ENCODE results near the gene SLC17A6. TPM values are rescaled to one million over a fixed set of nuclear protein-coding genes. Genes with fewer than 3 reads are reported as not detected.

SLC17A6 gene
- 3.3 and 4.3 TPM in 2 replicates for polyA plus RNA-seq
- 7.3 and 7.5 TPM in 2 replicates for polyA minus RNA-seq

- peak within 1 kb of the TSS; percentile 14 for H3K27ac ChIP-seq (ENCODE audit: low read length)
- no peaks in the 10 kb centered on the region for H4K20me1 ChIP-seq (ENCODE audit: insufficient read depth)
- H3K27me3 ChIP-seq (ENCODE audit: insufficient read depth, low read depth, low read length), result peaks cover 74% of the 10 kb centered on the region
- peak within 1 kb of the TSS; percentile 24 for H3K9ac ChIP-seq (ENCODE audit: low read length)
- H2AFZ ChIP-seq (ENCODE audit: low read depth, low read length), result no peak within 1 kb of the TSS
- H3K4me2 ChIP-seq (ENCODE audit: low read length), result no peak within 1 kb of the TSS
- H3K9me3 ChIP-seq (ENCODE audit: low read length), result no peaks in the 10 kb centered on the region
- no peaks in the 10 kb centered on the region for H3F3A ChIP-seq (ENCODE audit: insufficient read depth, low read length, poor library complexity, severe bottlenecking)
- H3K36me3 ChIP-seq (ENCODE audit: insufficient read depth, low read length), result no peaks in the 10 kb centered on the region
- H3K79me2 ChIP-seq (replicated peaks; ENCODE audit: insufficient read depth, low read length), result no peaks in the 10 kb centered on the region
- no peaks in the 10 kb centered on the region for H3K9me2 ChIP-seq (ENCODE audit: insufficient read depth, low read length)
- H3K4me3 ChIP-seq (ENCODE audit: low read length), result peak within 1 kb of the TSS; percentile 52
- TF ChIP-seq EZH2 (IDR thresholded peaks at IDR 0.05; ENCODE audit: borderline replicate concordance, insufficient read depth, low read length, poor library complexity, severe bottlenecking) (no peak), POLR2AphosphoS5 (IDR thresholded peaks at IDR 0.05) (peak; percentile 42), EP300 (conservative IDR thresholded peaks at IDR 0.05; ENCODE audit: poor library complexity, severe bottlenecking) (no peak), MXI1 (conservative IDR thresholded peaks at IDR 0.05; ENCODE audit: poor library complexity, severe bottlenecking) (no peak), SMC3 (conservative IDR thresholded peaks at IDR 0.05; ENCODE audit: poor library complexity) (no peak), REST (IDR thresholded peaks at IDR 0.05; ENCODE audit: borderline replicate concordance) (peak; percentile 68)
These were observed at the start of gene SLC17A6 for GRCh38 chr11:22337596-22338485. SLC17A6 (plus strand) TSS chr11:22338381; CDS start chr11:22338534, 153 bp downstream.

- H3K4me2 ChIP-seq (ENCODE audit: low read length), result no peak overlapping the region
- no peaks in the 10 kb centered on the region for H3K79me2 ChIP-seq (replicated peaks; ENCODE audit: insufficient read depth, low read length)
- H3K36me3 ChIP-seq (ENCODE audit: insufficient read depth, low read length), result no peaks in the 10 kb centered on the region
- no peaks in the 10 kb centered on the region for H3F3A ChIP-seq (ENCODE audit: insufficient read depth, low read length, poor library complexity, severe bottlenecking)
- H3K9me2 ChIP-seq (ENCODE audit: insufficient read depth, low read length), result no peaks in the 10 kb centered on the region
- H3K9ac ChIP-seq (ENCODE audit: low read length), result no peak overlapping the region
- H4K20me1 ChIP-seq (ENCODE audit: insufficient read depth), result no peaks in the 10 kb centered on the region
- no peaks in the 10 kb centered on the region for H3K9me3 ChIP-seq (ENCODE audit: low read length)
- no peaks in the 10 kb centered on the region for H3K27me3 ChIP-seq (ENCODE audit: insufficient read depth, low read depth, low read length)
- H3K27ac ChIP-seq (ENCODE audit: low read length), result no peak overlapping the region
- TF ChIP-seq TAF1 (IDR thresholded peaks at IDR 0.05; ENCODE audit: low read depth), result no peak
- TF ChIP-seq RAD21 (conservative IDR thresholded peaks at IDR 0.05), result no peak
- TF ChIP-seq CTCF (IDR thresholded peaks at IDR 0.05; ENCODE audit: poor library complexity, severe bottlenecking), result no peak
- no peak for TF ChIP-seq REST (IDR thresholded peaks at IDR 0.05; ENCODE audit: borderline replicate concordance)
- TF ChIP-seq EP300 (conservative IDR thresholded peaks at IDR 0.05; ENCODE audit: poor library complexity, severe bottlenecking), result no peak
- no peak for TF ChIP-seq SMC3 (conservative IDR thresholded peaks at IDR 0.05; ENCODE audit: poor library complexity)
- no peak for TF ChIP-seq POLR2AphosphoS5 (IDR thresholded peaks at IDR 0.05)
- no peak overlapping the region for H3K4me3 ChIP-seq (ENCODE audit: low read length)
- no peak overlapping the region for H2AFZ ChIP-seq (ENCODE audit: low read depth, low read length)
These were observed 35.8 kb upstream of the SLC17A6 start for GRCh38 chr11:22302368-22302767.

Measured in neural cell (in vitro differentiated cells).